Endothelial cell (in vitro differentiated cells): ENCODE data around the gene MFSD2A. TPM values are rescaled to one million over a fixed set of nuclear protein-coding genes. Genes with fewer than 3 reads are reported as not detected.
"Not testable (repeated sequence)": the region's sequence is repeated elsewhere in the genome, so short reads cannot be mapped to it uniquely, and the experiment has no call there.

ENCODE experiments used
- DNase-seq: peaks from one replicate; pipeline ENCODE4 v3.0.0; 2021; ENCODE audit warnings: low spot score
- H3K27ac Mint-ChIP-seq: one replicate; pipeline ENCODE4 v1.8.0; 2021; ENCODE audit warnings: mixed read lengths, inconsistent platforms; ENCODE audit not compliant: unreplicated experiment
- H3K27me3 Mint-ChIP-seq: one replicate; pipeline ENCODE4 v1.8.0; 2021; ENCODE audit warnings: mild to moderate bottlenecking, moderate library complexity, mixed read lengths, inconsistent platforms; ENCODE audit not compliant: unreplicated experiment
- H3K36me3 Mint-ChIP-seq: one replicate; pipeline ENCODE4 v1.8.0; 2021; ENCODE audit warnings: mild to moderate bottlenecking, low read depth, mixed read lengths, inconsistent platforms; ENCODE audit not compliant: unreplicated experiment
- H3K4me1 Mint-ChIP-seq: one replicate; pipeline ENCODE4 v1.8.0; 2021; ENCODE audit warnings: mild to moderate bottlenecking, mixed read lengths, inconsistent platforms; ENCODE audit not compliant: unreplicated experiment
- H3K4me3 Mint-ChIP-seq: one replicate; pipeline ENCODE4 v1.8.0; 2021; ENCODE audit warnings: mild to moderate bottlenecking, mixed read lengths, inconsistent platforms; ENCODE audit not compliant: unreplicated experiment
- H3K9me3 Mint-ChIP-seq: one replicate; pipeline ENCODE4 v1.8.0; 2021; ENCODE audit warnings: mixed read lengths, inconsistent platforms; ENCODE audit not compliant: unreplicated experiment
- CTCF ChIP-seq: fragments of 200-600 bp; sonication (generic); IDR thresholded peaks from one replicate; pipeline ENCODE4 v1.5.0; 2021; ENCODE audit warnings: antibody characterized with exemption; ENCODE audit not compliant: unreplicated experiment
- total RNA-seq: library from RNA; stranded (reverse); fragmentation: NEBNext Ultra II Directional; extraction: Animal tissue kit (Norgen Biotek cat#: 25700); gene quantifications from one replicate; pipeline ENCODE4 v1.2.1, GENCODE V29; 2021; ENCODE audit not compliant: unreplicated experiment

Gene MFSD2A
- total RNA-seq, 1 donor from 2014 or later, result 1.6 TPM

DNA sequence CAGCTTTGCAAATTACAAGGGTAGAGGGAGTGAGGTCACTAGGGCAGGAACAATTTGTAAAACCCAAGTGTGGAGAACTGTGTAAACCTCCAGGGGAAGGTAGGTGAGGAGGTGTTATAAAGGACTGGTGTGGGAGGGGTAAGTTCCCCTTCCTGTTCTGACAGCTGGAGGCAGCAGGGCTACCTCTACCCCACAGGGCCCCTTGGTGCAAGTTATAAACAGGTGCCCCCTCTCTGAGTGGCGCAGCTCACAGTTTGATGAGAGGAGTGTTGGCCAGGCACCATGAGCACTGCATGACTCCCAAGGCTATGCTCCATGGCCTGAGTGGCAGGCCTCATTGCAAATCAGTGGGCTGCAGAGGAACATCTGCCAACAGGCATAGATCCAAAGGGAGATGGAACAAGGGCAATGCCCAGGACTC is 41.0 kb downstream of the MFSD2A start:
- no peaks in the 10 kb centered on the region for H3K9me3 Mint-ChIP-seq
- H3K4me3 Mint-ChIP-seq, result no peak overlapping the region
- H3K27me3 Mint-ChIP-seq, result peaks cover 6% of the 10 kb centered on the region
- DNase-seq, result no peak
- peaks cover 8% of the 10 kb centered on the region for H3K4me1 Mint-ChIP-seq
- no peak for TF ChIP-seq CTCF
- no peak overlapping the region for H3K27ac Mint-ChIP-seq
- H3K36me3 Mint-ChIP-seq, result no peaks in the 10 kb centered on the region

DNA sequence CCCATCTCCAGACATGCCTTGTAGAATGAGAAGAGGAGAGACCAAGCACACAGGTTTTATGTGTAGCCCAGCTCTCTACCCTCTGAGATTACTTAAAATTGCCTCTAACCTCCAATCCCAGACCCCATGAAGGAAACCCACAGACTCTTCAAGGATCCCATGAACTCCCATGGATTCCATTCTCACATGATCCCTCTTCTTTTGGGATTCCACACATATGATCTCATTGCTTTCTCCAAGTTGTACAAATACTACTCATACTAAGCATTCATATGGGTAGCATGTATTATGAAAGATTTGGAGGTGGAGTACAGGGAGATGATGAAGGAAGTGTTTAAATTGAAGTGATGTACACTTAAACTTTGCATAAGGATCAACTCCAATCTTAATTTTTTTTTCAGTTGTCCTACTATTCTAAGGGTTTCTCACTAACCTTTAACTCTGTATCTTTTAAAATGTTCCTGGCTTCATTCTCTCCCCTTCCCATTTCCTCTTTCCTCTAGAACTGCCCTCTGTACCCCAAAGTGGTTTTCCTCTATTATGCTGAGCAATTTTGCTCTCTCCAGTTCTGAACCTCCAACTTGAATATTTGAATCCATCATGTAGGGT is 41.6 kb downstream of the MFSD2A start:
- H3K27ac Mint-ChIP-seq, result peak overlapping the region; percentile 16
- H3K9me3 Mint-ChIP-seq, result no peaks in the 10 kb centered on the region
- no peak for DNase-seq
- H3K36me3 Mint-ChIP-seq, result no peaks in the 10 kb centered on the region
- no peak overlapping the region for H3K4me3 Mint-ChIP-seq
- peaks cover 8% of the 10 kb centered on the region for H3K4me1 Mint-ChIP-seq
- peaks cover 6% of the 10 kb centered on the region for H3K27me3 Mint-ChIP-seq
- TF ChIP-seq CTCF, result no peak

DNA sequence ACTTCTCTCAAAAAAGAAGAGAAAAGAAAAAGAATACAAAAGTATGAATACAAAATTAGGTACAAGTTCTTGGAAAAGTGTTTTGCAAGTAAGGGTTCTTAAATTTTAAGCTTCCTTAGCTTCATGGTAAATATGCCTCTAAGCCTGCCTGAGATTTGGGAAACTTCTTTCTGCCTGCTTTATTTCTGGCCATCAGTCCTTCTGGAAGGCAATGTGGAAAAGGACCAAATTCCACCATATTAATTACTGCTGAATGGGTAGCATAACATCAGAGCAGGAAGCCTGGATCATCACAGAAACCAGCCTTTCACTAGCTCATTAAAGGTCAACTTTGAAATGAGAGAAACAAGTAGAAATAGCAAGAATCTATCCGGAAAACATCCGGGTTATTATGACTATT is 46.5 kb downstream of the MFSD2A start:
- peaks cover 6% of the 10 kb centered on the region for H3K27me3 Mint-ChIP-seq
- no peak for DNase-seq
- H3K36me3 Mint-ChIP-seq, result no peaks in the 10 kb centered on the region
- TF ChIP-seq CTCF, result no peak
- no peaks in the 10 kb centered on the region for H3K9me3 Mint-ChIP-seq
- no peak overlapping the region for H3K27ac Mint-ChIP-seq
- H3K4me1 Mint-ChIP-seq, result peaks cover 3% of the 10 kb centered on the region
- H3K4me3 Mint-ChIP-seq, result no peak overlapping the region

- H3K9me3 Mint-ChIP-seq, result no peaks in the 10 kb centered on the region
- H3K27ac Mint-ChIP-seq, result no peak overlapping the region
- no peaks in the 10 kb centered on the region for H3K4me1 Mint-ChIP-seq
- H3K4me3 Mint-ChIP-seq, result no peak overlapping the region
- H3K27me3 Mint-ChIP-seq, result peaks cover 3% of the 10 kb centered on the region
- DNase-seq, result no peak
- no peak for TF ChIP-seq CTCF
- H3K36me3 Mint-ChIP-seq, result no peaks in the 10 kb centered on the region
These were observed 48.5 kb downstream of the MFSD2A start for GRCh38 chr1:40003156-40004093.

DNA sequence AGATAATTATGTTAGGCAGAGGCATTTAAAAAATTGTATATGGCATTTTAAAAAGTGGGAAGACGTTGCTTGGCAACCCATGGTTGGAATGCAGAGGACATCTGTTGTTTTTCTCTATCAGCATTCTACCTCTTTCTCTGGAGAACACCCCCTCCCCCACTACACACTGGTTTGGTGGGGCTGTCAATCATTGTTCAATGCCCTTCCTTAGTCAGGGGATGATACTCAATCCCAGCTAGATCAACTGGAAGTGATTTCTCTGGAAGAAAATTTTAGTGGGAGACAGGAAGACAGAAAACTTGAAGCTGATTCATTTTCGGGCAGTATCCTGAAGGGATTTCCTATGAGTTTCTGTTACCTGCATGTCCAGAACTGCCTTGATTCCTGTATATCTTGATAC is 49.9 kb downstream of the MFSD2A start:
- no peak overlapping the region for H3K4me3 Mint-ChIP-seq

GRCh38 chr1:40007481-40008034 is 52.6 kb downstream of the MFSD2A start:
- not testable (repeated sequence) for H3K4me3 Mint-ChIP-seq, H3K4me1 Mint-ChIP-seq, H3K9me3 Mint-ChIP-seq, H3K27me3 Mint-ChIP-seq, H3K36me3 Mint-ChIP-seq, DNase-seq, H3K27ac Mint-ChIP-seq

More for the DNA sequence above, 49.9 kb downstream of the MFSD2A start:
- H3K27me3 Mint-ChIP-seq, result no peaks in the 10 kb centered on the region
- no peaks in the 10 kb centered on the region for H3K4me1 Mint-ChIP-seq
- H3K36me3 Mint-ChIP-seq, result no peaks in the 10 kb centered on the region
- DNase-seq, result no peak
- H3K27ac Mint-ChIP-seq, result no peak overlapping the region
- TF ChIP-seq CTCF, result no peak
- no peaks in the 10 kb centered on the region for H3K9me3 Mint-ChIP-seq
